ENCODE data around the gene NPIPA1.
A peak's percentile ranks its signal among the peaks of the same experiment; 100 is the strongest.
"Not testable (repeated sequence)": the region's sequence is repeated elsewhere in the genome, so short reads cannot be mapped to it uniquely, and the experiment has no call there.

NPIPA1 gene

DNA sequence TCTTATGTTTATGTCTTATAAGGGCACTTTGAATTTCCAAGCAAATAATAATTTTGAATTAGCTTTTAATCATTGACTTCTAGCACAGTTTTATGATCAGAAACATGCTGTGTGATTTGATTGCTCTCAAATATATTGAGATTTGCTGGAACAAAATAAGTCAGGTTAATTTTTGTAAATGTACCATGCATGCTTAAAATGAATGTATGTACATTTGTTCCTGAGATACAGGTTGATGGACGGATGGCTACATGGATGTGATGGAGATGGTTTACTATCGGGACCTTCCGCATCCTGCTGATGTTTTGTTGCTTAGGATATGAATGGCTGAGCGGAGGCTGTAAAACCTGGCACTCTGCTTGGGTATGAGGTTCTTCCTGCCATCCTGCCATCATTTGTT lies at the start of gene NPIPA1:
Gene NPIPA1, plus strand, starts transcription at position 301 of the 400 bp plus-strand sequence. Its CDS starts 0 bp downstream, at position 301.
- DNase-seq: not testable (repeated sequence)

DNA sequence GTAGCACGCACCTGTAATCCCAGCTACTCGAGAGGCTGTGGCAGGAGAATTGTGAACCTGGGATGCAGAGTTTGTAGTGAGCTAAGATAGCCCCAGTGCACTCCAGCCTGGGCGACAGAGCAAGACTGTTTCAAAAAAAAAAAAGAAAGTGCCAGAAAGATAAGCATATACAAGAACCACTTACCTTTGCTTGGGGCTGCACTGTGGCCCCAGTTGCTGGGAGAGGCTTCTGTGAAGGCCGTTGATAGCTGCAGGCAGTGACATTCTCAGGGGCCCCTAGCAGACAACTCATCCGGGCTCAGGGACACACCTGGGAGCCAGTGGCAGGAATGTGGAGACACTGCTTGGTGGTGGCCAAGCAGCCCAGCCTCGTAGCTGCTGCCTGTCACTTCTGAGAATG lies 45.1 kb upstream of the NPIPA1 start:
- DNase-seq: not testable (repeated sequence)

- DNase-seq: not testable (repeated sequence)
These were observed 41.9 kb upstream of the NPIPA1 start for GRCh38 chr16:14895382-14895781.

DNA sequence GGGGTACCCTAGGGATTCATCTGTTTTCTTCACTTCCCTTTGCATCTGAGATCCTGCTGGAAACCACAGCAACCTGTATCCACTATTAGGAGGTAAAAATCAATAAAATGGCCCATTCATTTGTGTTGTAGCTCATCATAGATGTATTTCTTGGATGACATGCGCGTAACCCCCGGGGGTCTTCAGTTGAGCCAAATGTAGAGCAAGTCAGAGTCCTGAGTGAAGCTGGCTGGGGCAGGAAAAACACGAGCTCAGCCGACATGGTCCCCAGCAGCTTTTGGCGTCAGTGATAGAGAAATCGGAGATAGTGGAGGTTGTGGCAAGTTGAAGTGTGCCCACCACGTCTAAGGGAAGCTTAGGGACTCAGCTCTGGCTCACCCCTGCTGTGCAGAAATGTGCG lies 41.2 kb upstream of the NPIPA1 start:
- not testable (repeated sequence) for DNase-seq

GRCh38 chr16:14897006-14897664 lies 40.1 kb upstream of the NPIPA1 start:
- DNase-seq: not testable (repeated sequence)

- DNase-seq: not testable (repeated sequence)
These were observed 39.1 kb upstream of the NPIPA1 start for GRCh38 chr16:14898162-14898561.

DNA sequence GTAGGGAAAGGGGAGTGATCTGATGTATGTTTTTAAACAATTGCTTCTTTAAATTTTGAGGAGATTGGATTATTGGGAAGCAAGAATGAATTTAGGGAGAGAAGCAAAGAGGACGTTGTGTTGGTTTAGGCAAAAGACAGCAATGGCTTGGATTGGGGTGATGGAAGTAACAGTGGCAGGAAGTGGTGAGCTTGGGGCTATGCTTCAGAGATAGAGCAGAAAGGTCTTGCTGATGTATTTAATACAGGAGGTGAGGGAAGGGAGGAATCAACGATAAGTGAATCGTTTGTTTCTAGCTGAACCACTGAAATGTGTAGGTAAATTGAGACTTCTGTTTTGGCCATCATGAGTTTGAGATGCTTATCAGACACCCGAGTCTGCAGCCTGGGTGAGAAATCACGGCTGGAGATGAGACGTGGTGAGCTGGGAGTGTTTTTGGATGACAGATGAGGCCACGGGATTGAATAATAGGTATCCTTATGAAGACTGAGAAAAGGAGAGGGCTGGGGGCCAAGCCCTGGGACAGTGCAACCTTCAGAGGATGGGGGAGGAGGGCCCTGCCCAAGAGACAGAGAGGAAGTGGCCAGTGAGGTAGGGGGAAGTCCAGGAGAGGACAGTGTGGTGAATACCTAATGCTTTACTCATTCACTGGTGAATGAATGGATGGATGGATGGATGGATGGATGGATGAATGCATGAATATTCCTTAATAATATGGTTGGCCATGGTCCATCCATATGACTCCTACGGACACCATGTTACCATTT lies 33.9 kb upstream of the NPIPA1 start:
- DNase-seq: peak; percentile 77

GRCh38 chr16:14909744-14910143 lies 27.5 kb upstream of the NPIPA1 start:
- DNase-seq: not testable (repeated sequence)

GRCh38 chr16:14910833-14911629 lies 26.2 kb upstream of the NPIPA1 start:
- DNase-seq: not testable (repeated sequence)

GRCh38 chr16:14911954-14912353 lies 25.3 kb upstream of the NPIPA1 start:
- not testable (repeated sequence) for DNase-seq

GRCh38 chr16:14912588-14912987 lies 24.7 kb upstream of the NPIPA1 start:
- not testable (repeated sequence) for DNase-seq

- DNase-seq: not testable (repeated sequence)
These were observed 18.7 kb upstream of the NPIPA1 start for GRCh38 chr16:14918504-14918903.

DNA sequence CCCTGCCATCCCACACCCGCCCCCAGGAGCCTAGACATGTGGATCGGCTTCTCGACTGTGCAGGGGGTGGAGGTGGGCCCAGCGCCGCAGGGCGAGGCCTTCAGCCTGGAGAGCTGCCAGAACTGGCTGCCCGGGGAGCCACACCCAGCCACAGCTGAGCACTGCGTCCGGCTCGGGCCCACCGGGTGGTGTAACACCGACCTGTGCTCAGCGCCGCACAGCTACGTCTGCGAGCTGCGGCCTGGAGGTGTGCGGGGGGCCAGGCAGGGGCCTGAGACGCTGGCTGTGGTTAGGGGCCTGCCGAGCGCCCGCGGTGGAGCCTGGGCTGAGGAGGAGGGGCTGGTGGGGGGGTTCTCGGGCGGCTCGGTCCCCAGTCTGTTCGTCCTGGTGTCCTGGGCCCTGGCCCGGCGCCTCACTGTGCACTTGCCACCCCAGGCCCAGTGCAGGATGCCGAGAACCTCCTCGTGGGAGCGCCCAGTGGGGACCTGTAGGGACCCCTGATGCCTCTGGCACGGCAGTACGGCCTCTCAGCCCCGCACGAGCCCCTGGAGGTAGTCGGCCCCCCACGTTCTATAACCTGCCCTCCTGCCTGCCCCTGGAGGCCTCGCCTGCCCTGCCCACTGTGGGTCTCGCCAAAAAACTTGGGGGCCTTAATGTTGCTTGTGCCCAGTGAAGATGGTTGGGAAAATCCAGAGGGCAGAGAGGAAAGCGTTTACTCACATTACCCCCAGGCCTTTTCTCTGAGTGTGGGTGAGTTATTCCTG lies 17.2 kb upstream of the NPIPA1 start:
- not testable (repeated sequence) for DNase-seq

- DNase-seq: not testable (repeated sequence)
These were observed 15.0 kb upstream of the NPIPA1 start for GRCh38 chr16:14922285-14922684.

- not testable (repeated sequence) for DNase-seq
These were observed 14.3 kb upstream of the NPIPA1 start for GRCh38 chr16:14922968-14923367.

- DNase-seq: not testable (repeated sequence)
These were observed 13.7 kb upstream of the NPIPA1 start for GRCh38 chr16:14923394-14924088.

GRCh38 chr16:14924359-14924758 lies 12.9 kb upstream of the NPIPA1 start:
- not testable (repeated sequence) for DNase-seq

DNA sequence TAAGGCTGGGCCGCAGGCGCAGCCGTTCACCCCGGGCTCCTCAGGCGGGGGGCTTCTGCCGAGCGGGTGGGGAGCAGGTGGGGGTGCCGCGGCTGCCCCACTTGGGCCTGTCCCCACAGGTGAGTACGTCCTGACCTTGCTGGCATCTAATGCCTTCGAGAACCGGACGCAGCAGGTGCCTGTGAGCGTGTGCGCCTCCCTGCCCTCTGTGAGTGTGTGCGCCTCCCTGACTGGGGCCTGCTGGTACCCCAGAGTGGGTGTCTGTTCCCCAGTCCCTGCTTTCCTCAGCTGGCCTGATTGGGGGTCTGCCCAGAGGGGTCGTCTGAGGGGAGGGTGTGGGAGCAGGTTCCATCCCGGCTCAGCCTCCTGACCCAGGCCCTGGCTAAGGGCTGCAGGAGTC lies 12.3 kb upstream of the NPIPA1 start:
- DNase-seq: not testable (repeated sequence)

DNA sequence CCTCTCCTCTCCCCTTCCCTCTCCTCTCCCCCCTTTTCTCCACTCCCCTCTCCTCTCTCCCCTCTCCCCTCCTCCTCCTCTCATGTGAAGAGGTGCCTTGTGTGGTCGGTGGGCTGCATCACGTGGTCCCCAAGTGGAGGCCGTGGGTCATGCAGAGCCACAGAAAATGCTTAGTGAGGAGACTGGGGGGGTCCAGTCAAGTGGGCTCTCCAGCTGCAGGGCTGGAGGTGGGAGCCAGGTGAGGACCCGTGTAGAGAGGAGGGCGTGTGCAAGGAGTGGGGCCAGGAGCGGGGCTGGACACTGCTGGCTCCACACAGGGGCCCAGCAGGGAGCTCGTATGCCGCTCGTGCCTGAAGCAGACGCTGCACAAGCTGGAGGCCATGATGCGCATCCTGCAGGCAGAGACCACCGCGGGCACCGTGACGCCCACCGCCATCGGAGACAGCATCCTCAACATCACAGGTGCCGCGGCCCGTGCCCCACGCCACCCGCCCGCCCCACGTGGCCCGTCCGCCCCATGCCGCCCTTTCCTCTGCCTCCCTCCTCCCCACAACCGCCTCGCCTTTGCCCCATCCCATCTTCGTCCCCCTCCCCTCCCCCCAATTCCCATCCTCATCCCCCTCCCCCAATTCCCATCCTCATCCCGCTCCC lies 9.1 kb upstream of the NPIPA1 start:
- peak; percentile 1 for DNase-seq

- DNase-seq: not testable (repeated sequence)
These were observed 8.1 kb upstream of the NPIPA1 start for GRCh38 chr16:14929176-14929575.

GRCh38 chr16:14930246-14930645 lies 7.0 kb upstream of the NPIPA1 start:
- not testable (repeated sequence) for DNase-seq

All from fibroblast of upper back skin (primary cell).